ENCODE results near the gene TSPAN15.

DNA sequence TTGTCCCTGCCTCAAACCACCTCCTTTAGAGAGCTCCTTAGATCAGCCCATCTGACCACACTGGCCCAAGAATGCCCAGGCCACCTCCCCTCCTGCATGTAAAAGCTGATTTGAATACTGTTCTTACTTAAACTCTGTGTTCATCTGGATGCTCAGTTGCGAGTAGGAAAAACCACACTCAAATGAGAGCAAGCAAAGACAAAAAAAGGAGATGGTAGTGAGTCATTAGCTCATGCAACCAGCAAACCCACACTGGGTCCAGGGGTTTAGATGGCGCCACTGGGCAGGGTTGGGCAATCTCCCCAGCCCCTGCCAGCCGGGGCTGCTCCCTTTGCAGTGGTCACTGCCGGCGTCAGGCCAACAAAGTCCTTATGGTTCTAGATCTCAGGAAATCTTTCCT is 32.7 kb downstream of the TSPAN15 start:
- TF ChIP-seq, protein P1, sequence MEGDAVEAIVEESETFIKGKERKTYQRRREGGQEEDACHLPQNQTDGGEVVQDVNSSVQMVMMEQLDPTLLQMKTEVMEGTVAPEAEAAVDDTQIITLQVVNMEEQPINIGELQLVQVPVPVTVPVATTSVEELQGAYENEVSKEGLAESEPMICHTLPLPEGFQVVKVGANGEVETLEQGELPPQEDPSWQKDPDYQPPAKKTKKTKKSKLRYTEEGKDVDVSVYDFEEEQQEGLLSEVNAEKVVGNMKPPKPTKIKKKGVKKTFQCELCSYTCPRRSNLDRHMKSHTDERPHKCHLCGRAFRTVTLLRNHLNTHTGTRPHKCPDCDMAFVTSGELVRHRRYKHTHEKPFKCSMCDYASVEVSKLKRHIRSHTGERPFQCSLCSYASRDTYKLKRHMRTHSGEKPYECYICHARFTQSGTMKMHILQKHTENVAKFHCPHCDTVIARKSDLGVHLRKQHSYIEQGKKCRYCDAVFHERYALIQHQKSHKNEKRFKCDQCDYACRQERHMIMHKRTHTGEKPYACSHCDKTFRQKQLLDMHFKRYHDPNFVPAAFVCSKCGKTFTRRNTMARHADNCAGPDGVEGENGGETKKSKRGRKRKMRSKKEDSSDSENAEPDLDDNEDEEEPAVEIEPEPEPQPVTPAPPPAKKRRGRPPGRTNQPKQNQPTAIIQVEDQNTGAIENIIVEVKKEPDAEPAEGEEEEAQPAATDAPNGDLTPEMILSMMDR (IDR thresholded peaks at IDR 0.05; ENCODE audit: low read depth, low read length, poor library complexity, severe bottlenecking) = no peak
- TF ChIP-seq EZH2phosphoT487 (IDR thresholded peaks at IDR 0.05; ENCODE audit: borderline replicate concordance, low read length) = no peak

Measured in DOHH2 (cell line).